HL-60/S4 treated with phorbol 12-myristate 13-acetate at 8.2 ng/mL for 4 days and 3 days (cell line): ENCODE data around the gene CD247.

Experiments
- in situ Hi-C: fragments of 300-500 bp; cut with MboI; formaldehyde crosslinking; loops from 2 replicates; pipeline ENCODE4 v1.15.0; 2022; ENCODE audit warnings: low sequenced_read_pairs

Gene CD247

DNA sequence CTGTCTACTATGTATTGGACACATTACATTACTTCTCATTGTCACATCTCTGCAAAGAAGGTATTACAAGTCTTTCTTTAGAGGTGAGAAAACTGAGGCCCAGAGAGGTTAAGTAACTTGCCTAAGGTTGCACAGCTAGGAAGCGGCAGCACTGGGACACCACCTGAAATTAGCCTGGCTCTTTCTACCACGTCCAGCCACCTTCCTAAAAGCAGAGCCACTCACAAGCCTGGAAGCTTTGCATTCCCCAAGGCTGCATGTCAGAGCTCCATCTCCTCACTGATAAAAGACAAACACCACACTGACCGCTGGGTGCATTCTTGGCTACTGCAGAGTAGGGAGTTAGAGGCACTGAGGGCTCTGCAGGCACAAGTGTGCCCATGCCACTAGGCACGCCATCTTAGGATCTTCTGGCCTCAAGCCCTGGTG, 2.4 kb downstream of the CD247 start:
- in situ Hi-C loops, result no loop called here

- in situ Hi-C loops, result no loop called here
These were observed 2.9 kb downstream of the CD247 start for GRCh38 chr1:167515461-167515860.

DNA sequence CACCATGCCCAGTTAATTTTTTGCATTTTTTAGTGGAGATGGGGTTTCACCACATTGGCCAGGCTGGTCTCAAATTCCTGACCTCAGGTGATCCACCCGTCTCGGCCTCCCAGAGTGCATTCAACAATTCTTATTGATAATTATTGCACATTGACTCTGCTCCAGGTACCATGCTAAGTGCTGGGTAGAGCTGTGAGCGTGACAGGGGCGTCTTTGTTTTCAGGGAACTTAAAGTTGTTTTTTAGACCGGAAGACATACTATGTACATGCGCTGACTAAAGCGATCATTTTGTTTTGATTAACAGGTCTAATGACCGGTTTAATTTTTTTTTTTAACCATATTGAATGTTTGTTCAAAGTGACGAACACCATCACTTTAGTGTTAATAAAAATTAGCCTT, 4.0 kb downstream of the CD247 start:
- in situ Hi-C loops, result no loop called here

DNA sequence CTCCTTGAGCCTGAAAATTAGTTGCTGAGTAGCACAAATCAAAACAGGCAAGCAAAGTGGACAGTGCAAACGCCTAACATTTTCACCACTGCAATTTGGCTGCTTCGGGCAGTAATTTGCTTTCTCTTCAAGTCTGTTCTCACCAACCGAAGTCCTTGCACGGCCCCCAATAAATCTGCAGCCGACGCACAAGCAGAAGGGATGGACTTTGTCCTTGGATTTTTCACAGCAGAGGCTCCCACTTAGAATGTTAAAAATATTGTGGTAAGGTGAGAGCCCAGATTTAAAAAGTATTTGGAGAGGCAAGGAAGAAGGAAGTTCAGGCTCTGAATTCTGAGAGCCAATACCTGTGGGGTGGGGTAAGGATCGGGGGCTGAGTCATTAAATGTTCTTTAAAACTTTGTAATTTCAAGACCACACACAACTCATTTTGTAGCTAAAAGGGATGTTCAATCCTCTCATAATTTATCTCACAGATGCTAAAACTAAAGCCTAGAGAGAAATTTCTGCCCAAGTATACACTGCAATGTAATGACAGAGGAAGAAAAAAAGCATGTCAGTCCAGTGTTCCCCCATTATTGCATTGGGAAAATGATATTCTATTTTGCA, 6.2 kb downstream of the CD247 start:
- in situ Hi-C loops, result no loop called here

DNA sequence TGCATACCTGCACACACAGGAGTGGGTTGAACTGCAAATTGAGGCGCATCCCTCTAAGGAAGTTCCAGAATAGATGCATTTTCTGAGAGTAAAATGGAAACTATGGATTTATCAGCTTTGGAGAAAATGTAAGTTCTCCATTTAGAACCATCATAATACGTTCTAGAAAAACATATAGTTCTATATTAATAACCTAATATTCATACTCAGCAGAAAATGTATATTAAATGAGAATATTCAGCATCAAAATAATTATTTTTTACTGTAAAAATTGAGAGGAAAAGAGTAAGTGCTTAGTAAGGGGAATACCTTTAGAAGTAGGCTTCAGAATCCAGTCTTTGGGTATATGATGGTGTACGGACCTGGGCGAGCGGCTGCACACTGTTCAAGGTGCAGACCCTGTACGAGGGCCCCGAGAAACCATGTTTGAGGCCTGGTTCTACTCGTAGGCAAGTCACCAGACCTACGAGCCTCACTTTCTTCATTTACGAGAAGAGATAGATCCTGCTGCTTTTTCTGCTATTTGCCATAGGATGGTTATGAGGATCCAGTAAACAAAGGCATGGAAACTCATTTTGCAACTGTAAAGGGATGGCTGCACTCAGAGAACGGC, 6.8 kb downstream of the CD247 start:
- in situ Hi-C loops, result no loop called here

DNA sequence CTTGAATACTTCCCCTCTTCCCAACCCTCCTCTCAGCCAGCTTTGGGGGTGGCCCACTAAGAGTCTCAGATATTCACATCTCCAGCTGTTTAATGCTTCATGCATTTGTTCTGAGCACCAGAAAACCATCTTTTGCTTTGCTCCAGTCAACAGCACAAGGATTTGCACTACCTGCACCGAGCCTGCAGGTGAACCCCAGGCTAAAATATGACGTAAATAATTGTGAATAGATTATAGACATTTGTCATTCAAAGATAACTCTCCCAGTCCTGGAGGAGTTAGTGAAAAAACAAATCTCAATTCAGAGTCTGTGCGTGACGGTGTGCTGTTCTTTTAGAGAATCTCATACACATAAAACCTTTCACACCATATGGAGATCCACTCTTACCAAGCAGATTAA, 7.4 kb downstream of the CD247 start:
- in situ Hi-C loops, result no loop called here

GRCh38 chr1:167510244-167510643, 8.1 kb downstream of the CD247 start:
- in situ Hi-C loops, result no loop called here

DNA sequence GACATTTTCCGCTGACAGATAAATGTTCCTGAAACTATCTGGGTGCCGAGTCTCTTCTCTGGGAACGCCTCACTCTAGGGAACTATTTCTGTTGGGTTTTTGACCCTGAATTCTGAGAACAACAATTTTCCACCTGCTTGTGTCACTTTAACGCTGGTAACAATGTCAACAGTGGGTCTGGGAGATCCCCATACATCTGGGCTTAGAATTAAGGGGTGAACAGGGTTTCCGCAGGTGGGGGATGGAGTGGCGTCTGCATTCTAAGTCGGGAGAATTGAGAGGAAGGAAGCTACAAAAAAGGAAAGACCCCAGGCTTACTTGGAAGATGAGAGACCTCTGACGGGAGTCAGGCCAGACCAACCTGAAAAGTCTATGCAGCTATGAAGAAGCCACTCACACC, 8.7 kb downstream of the CD247 start:
- in situ Hi-C loops, result no loop called here

GRCh38 chr1:167507719-167508118, 10.6 kb downstream of the CD247 start:
- in situ Hi-C loops, result no loop called here

- in situ Hi-C loops, result no loop called here
These were observed 13.9 kb downstream of the CD247 start for GRCh38 chr1:167504467-167504827.

DNA sequence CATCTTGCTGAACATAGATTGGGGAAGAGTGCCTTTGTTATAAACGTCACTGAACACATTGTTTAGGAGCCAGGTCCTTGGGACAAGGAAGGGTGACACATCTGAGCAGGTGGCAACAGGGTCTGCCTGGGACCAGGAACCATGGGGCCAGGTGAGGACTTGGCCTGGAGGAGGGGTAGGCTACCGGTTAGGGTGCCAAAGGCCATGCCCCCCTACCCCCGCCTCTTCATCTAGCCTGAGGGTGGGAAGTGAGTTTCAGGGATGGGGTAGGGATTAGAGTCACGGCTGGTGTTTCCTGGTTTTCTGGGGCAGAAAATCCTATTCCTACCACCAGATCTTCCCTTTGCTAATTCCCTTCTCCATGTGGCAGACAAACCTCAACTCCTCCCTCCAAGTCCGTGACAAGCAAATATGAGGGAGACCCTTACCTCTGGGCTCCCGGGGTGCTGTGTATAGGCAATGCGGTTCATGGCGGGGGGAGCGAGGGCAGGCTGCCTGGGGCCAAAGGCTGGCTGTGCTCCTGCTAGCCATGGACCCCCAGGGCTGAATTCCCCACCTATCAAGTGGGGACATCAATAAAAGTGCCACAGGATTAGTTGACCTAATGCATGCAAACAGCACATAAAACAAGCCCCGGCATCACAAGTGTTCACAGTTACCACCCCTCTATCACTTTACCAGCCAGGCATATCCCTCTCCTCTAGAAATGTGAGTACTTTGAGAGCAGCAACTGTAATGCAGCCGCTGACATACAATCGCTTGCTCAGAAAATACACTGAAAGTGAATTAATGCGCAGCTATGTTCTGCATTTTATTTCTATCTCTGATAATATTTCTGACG, 14.5 kb downstream of the CD247 start:
- in situ Hi-C loops, result no loop called here

- in situ Hi-C loops, result no loop called here
These were observed 15.4 kb downstream of the CD247 start for GRCh38 chr1:167502719-167503462.

DNA sequence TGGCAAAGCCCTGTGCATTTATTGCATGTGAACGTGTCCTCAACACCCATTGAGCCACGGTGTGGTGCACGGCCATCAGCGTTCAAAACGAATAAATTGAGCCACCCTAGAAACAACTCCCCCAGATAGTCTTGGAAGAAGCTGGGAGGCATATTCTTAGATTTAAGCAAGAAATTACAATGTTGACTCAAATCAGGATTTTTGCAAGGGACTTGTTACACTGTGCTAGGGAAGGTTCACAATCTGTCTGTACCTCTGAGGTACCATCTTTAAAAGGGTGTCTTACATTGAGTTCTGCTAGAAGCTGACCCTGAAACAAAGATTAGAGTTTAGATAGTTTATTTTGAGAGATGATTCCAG, 16.2 kb downstream of the CD247 start:
- in situ Hi-C loops, result no loop called here

DNA sequence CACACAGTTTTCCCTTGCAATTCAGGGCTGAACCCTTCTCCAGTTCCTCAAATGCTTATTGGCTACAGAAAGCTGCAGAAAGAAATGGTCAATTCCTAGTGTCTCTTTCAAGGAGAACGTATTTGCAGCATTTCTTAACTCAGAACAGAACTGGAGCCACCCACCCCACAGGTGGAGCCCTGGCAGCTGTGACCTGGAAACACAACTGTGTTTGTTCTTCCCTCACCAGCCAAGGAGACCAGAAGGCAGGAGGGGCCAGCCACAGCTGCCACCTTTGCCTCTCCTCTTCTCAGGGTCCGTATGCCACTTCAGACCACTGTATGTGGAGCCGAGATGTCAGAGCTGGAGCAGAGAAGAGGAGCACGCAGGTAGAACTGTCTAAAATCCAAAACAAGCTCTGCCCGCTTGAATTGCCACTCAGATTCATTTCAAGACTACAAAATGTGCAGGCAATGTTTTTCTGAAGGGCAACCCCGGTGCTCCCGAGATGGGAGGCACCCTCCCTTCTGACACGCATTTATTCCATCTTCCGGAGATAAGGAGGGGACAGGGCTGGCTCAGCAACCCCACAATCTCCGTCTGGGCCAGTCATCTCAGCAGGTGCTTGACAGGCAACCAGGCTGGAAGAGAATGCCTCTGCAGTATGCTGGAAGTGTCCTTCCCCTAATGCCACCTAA, 16.7 kb downstream of the CD247 start:
- in situ Hi-C loops, result no loop called here

DNA sequence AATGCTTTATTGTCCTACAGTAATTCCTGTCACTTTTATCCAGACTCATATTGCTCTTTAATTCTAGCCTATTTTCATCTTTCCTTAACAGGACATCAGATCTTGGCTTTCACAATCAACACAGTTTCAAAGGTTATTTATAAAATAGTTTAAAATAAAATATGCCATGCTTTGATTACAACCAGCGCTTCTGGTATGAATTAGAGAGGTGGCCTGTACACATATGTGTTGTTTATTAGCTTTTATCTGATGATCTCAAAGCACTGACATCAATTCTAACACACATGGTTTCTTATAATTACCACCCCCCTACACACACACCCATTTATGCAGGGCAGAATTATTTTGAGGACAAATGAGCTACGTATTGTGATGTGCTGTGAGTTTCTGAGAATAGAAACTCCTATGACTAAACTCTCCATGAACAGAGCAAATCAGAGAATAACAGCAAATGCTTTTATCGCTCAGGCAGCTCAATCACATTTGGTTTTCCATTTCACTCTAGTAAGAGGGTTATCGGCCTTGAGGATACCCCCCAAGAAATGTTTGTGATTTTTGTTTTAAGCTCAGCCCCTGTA, 18.0 kb downstream of the CD247 start:
- in situ Hi-C loops, result no loop called here

DNA sequence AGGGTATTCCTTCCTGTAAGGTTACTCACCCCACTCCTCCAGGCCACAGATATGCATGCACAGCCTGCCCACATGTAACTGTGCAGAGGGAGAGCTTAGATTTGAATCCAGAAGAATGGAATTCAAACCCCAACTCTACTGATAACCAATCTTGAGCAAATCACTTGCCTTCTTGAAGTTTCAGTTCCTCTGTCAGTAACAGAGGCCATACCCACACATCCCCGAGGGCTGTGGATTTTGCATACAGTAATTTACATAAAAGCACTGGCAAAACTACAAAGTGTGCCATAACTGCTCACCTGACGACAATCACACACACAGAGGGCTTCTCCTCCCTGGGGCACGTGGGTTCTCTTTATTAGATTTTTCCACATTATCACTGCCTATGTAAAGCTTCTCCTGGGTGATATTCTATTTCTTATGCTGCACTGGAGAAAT, 18.6 kb downstream of the CD247 start:
- in situ Hi-C loops, result no loop called here

- in situ Hi-C loops, result no loop called here
These were observed 19.2 kb downstream of the CD247 start for GRCh38 chr1:167499106-167499505.

DNA sequence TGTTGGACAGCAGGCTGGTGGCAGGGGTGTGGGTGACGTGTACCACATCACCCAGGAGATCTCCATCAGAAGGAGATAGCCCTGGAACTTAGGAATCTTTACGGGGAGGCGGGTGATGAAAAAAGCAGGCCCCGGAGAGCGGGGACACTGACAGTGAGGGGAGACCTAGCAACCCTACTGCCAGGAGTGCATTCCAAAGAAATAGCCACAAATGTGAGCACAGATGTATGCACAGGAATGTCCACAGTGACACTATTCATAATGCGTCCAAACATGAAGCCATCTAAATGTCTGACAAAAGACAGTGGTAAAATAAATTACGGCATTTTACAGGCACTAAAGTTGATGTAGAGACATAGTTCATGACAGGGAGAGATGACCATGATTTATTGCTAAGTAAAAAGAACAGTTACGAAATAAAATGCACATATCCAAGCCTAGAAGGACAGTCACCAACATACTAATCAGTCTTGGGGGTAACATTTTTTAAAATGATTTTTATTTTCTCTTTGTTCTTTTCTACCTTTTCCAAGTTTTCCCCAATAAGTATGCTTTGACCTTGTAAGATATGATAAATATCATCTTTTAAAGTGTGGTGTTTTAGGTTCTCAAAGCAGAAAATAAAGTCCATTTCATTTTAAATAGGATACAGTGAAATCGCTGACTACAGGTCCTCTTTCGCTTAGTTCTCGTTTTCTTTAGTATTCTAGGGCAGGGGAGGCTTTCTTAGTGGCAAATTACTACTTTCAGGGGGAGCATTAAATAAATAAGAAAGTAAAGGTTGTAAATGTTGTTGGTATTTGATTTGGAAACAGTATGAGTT, 21.3 kb downstream of the CD247 start:
- in situ Hi-C loops, result no loop called here

- in situ Hi-C loops, result no loop called here
These were observed 25.0 kb downstream of the CD247 start for GRCh38 chr1:167493372-167493771.

- in situ Hi-C loops, result no loop called here
These were observed 25.8 kb downstream of the CD247 start for GRCh38 chr1:167492481-167492910.
